ENCODE measurements around the gene ITPKA. TPM values are rescaled to one million over a fixed set of nuclear protein-coding genes. Genes with fewer than 3 reads are reported as not detected.
A peak's percentile ranks its signal among the peaks of the same experiment; 100 is the strongest.

ITPKA gene
- total RNA-seq, 2 donors from 2014 or later = 0.20 to 0.29 TPM

- Mint-ChIP-seq H3K4me1 (peaks cover 10% of the 10 kb centered on the region), H3K36me3 (ENCODE audit: low read depth) (no peaks in the 10 kb centered on the region), H3K4me3 (no peak overlapping the region), H3K27ac (no peak overlapping the region), H3K27me3 (no peaks in the 10 kb centered on the region)
- ATAC-seq = no peak
- DNase-seq = no peak
- no peaks in the 10 kb centered on the region for H3K9me3 ChIP-seq (ENCODE audit: control insufficient read depth, low read length, poor library complexity, severe bottlenecking)
Observed at GRCh38 chr15:41507820-41508290, 14.2 kb downstream of the ITPKA start.

- H3K9me3 ChIP-seq (ENCODE audit: control insufficient read depth, low read length, poor library complexity, severe bottlenecking) = no peaks in the 10 kb centered on the region
- Mint-ChIP-seq H3K4me1 (peaks cover 24% of the 10 kb centered on the region), H3K4me3 (peak overlapping the region; percentile 43), H3K27ac (no peak overlapping the region), H3K27me3 (no peaks in the 10 kb centered on the region), H3K36me3 (ENCODE audit: low read depth) (no peaks in the 10 kb centered on the region)
- DNase-seq (no peak), ATAC-seq (no peak)
Observed at GRCh38 chr15:41510728-41511127, 17.1 kb downstream of the ITPKA start.

GRCh38 chr15:41511331-41511898 is 17.7 kb downstream of the ITPKA start:
- DNase-seq (no peak), ATAC-seq (no peak)
- Mint-ChIP-seq H3K27me3 (no peaks in the 10 kb centered on the region), H3K4me1 (peaks cover 27% of the 10 kb centered on the region), H3K36me3 (ENCODE audit: low read depth) (no peaks in the 10 kb centered on the region), H3K4me3 (peak overlapping the region; percentile 89), H3K27ac (no peak overlapping the region)
- no peaks in the 10 kb centered on the region for H3K9me3 ChIP-seq (ENCODE audit: control insufficient read depth, low read length, poor library complexity, severe bottlenecking)

GRCh38 chr15:41511899-41512369 is 18.3 kb downstream of the ITPKA start:
- peak; percentile 24 for ATAC-seq
- Mint-ChIP-seq H3K27me3 (no peaks in the 10 kb centered on the region), H3K4me3 (peak overlapping the region; percentile 89), H3K4me1 (peaks cover 30% of the 10 kb centered on the region), H3K36me3 (ENCODE audit: low read depth) (no peaks in the 10 kb centered on the region), H3K27ac (peak overlapping the region; percentile 32)
- DNase-seq = peak in 1 of 3 donors; percentile 13
- H3K9me3 ChIP-seq (ENCODE audit: control insufficient read depth, low read length, poor library complexity, severe bottlenecking) = no peaks in the 10 kb centered on the region

DNA sequence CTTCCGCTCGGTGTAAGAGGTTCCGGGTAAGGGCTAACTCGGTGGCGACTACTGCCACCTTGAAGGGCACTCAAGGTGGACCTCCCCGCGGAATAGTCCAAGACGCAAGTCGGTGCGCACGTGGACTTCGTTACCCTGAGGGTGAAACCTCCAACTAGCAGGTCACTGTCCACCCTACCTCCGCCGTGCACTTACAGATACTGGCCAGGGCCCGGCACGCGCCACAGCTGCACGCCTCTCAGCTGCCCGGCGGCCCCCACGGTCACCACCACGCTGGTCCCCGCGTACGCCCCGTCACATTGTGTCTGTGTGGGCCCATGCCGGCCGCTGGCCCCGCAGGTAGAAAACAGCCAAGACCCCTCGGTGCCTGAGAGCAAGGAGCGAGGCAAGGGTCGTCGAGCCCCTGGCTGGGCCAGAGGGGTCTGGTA is 18.9 kb downstream of the ITPKA start:
- no peaks in the 10 kb centered on the region for H3K9me3 ChIP-seq (ENCODE audit: control insufficient read depth, low read length, poor library complexity, severe bottlenecking)
- DNase-seq (no peak), ATAC-seq (no peak)
- Mint-ChIP-seq H3K4me3 (peak overlapping the region; percentile 89), H3K36me3 (ENCODE audit: low read depth) (no peaks in the 10 kb centered on the region), H3K27me3 (no peaks in the 10 kb centered on the region), H3K4me1 (peaks cover 31% of the 10 kb centered on the region), H3K27ac (peak overlapping the region; percentile 84)

- Mint-ChIP-seq H3K4me1 (peaks cover 35% of the 10 kb centered on the region), H3K27me3 (no peaks in the 10 kb centered on the region), H3K27ac (peak overlapping the region; percentile 84), H3K36me3 (ENCODE audit: low read depth) (no peaks in the 10 kb centered on the region), H3K4me3 (peak overlapping the region; percentile 89)
- ATAC-seq (peak; percentile 26), DNase-seq (peak in 1 of 3 donors; percentile 22)
- no peaks in the 10 kb centered on the region for H3K9me3 ChIP-seq (ENCODE audit: control insufficient read depth, low read length, poor library complexity, severe bottlenecking)
Observed at GRCh38 chr15:41512940-41513505, 19.3 kb downstream of the ITPKA start.

DNA sequence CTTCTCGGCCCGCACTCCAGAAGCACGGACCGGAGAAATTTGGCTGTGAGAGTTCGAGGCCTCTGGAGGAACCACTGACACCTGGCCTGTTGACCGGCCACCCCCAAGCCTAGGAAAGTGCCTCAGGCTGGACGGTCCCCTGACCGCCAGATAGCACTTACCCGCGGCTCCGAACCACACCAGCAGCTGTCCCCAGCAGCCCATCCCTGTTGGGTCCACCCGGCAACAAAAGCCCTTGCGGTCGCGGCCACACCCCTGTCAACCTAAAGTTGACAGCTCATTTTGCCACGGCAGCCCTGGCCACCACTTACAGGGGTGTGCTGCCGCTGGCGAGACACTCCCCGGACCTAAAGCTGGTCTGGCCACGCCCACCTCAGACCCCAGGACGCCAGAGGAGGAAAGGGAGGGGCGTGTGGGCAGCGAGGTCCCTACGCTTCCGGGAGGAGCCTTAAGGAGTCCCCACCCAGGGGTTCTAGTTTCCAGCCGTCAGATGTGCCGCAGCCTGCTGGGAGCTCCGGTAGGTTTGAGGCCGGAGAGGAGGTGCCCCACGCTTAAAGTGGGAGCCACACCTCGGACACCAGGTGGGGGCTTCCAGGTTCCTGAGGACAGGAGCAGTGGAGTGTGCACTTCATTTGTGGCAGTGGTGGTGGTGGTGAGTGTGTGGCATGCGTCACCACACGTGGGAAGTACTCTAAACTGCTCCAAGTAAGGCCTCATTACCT is 20.0 kb downstream of the ITPKA start, which contains the start of gene LTK:
LTK (minus strand) TSS at position 322 of the 722 bp plus-strand sequence; CDS start at position 204, 118 bp downstream.
- Mint-ChIP-seq H3K27ac (peak within 1 kb of the TSS; percentile 84), H3K4me3 (peak within 1 kb of the TSS; percentile 89), H3K27me3 (no peaks in the 10 kb centered on the region), H3K4me1 (peaks cover 35% of the 10 kb centered on the region), H3K36me3 (ENCODE audit: low read depth) (no peaks in the 10 kb centered on the region)
- ATAC-seq (peak; percentile 38), DNase-seq (peak in 1 of 3 donors; percentile 17)
- no peaks in the 10 kb centered on the region for H3K9me3 ChIP-seq (ENCODE audit: control insufficient read depth, low read length, poor library complexity, severe bottlenecking)

- Mint-ChIP-seq H3K36me3 (ENCODE audit: low read depth) (peaks cover 3% of the 10 kb centered on the region), H3K27ac (peak overlapping the region; percentile 78), H3K27me3 (no peaks in the 10 kb centered on the region), H3K4me1 (peaks cover 34% of the 10 kb centered on the region), H3K4me3 (peak overlapping the region; percentile 34)
- H3K9me3 ChIP-seq (ENCODE audit: control insufficient read depth, low read length, poor library complexity, severe bottlenecking) = no peaks in the 10 kb centered on the region
- DNase-seq = no peak
- ATAC-seq = no peak
Observed at GRCh38 chr15:41517895-41518449, 24.3 kb downstream of the ITPKA start.

GRCh38 chr15:41520636-41521035 is 27.0 kb downstream of the ITPKA start:
- no peak for ATAC-seq
- no peaks in the 10 kb centered on the region for H3K27me3 Mint-ChIP-seq

DNA sequence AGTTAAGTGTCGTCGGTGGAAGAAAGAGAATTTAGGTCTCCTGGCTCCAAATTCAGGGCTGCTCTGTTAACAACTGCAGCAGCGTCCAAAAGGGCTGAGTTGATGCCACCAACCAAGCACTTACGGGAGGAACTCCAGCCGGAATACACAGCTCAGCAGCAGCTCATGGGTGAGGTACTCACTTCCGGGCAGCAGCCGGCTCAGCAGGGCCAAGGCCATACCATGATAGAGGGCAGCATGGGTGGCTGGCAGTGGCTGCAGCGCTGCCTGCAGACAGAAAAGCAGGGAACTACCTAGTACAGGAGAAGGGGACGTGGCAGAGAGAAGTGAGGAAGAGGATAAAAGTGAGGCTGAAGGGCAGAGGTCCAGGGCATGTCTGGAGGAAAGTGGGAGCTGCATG is 27.9 kb downstream of the ITPKA start:
- ATAC-seq = no peak
- Mint-ChIP-seq H3K4me1 (peaks cover 16% of the 10 kb centered on the region), H3K27me3 (no peaks in the 10 kb centered on the region), H3K36me3 (ENCODE audit: low read depth) (peaks cover 7% of the 10 kb centered on the region), H3K4me3 (no peak overlapping the region), H3K27ac (peak overlapping the region; percentile 89)
- H3K9me3 ChIP-seq (ENCODE audit: control insufficient read depth, low read length, poor library complexity, severe bottlenecking) = no peaks in the 10 kb centered on the region
- no peak for DNase-seq

More at GRCh38 chr15:41520636-41521035, 27.0 kb downstream of the ITPKA start:
- H3K9me3 ChIP-seq (ENCODE audit: control insufficient read depth, low read length, poor library complexity, severe bottlenecking) = no peaks in the 10 kb centered on the region
- Mint-ChIP-seq H3K27ac (no peak overlapping the region), H3K36me3 (ENCODE audit: low read depth) (peaks cover 5% of the 10 kb centered on the region), H3K4me3 (no peak overlapping the region), H3K4me1 (peaks cover 20% of the 10 kb centered on the region)
- DNase-seq = no peak

DNA sequence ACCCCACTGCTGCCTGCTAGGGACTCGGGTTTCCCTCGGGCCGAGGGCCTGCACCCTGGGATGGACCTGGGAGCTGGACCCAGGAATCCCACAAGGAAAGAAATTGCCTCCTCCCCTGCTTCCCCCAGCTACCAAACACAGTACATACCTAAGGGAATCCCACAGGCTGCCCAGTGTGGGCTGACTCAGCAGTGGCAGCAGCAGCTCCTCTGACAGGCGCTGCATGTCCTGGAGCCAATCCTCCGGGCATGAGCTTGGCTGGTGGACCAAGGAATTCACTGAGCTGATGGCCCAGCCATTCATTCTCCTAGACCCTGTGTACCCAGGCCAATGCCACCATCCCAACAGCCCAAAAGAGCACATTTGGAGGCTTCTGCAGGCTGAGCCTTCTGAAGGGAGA is 29.4 kb downstream of the ITPKA start:
- Mint-ChIP-seq H3K27me3 (no peaks in the 10 kb centered on the region), H3K27ac (peak overlapping the region; percentile 49), H3K4me1 (peaks cover 9% of the 10 kb centered on the region), H3K36me3 (ENCODE audit: low read depth) (peaks cover 7% of the 10 kb centered on the region), H3K4me3 (no peak overlapping the region)
- ATAC-seq (no peak), DNase-seq (no peak)
- H3K9me3 ChIP-seq (ENCODE audit: control insufficient read depth, low read length, poor library complexity, severe bottlenecking) = no peaks in the 10 kb centered on the region

DNA sequence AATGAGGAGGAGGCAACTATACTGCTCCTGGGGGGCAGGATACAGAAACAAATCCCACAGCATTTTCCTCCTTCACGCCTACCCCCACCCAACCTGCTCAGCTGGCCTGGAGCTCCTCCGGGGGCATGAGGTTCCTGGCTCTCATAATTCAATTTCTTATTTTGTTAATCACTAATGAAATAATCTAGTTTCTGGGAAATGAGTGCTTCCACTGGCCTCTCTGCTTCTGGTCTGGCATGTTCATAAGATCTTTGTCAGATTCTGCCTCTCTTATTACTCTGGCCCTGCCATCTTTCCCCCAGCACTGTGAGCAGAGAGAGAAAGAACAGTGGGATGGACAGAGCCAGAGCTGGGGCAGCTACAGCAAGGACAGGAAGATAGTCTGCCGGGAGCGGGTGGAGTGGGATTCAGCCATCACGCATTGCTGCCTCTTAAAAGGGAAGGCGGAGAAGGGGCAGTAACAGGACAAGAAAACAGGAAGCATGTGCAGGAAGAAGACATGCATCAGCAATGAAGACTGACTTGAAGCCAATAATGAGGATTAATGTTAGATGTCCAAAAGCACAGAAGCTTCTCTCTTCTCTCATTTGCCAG is 36.8 kb downstream of the ITPKA start:
- DNase-seq (no peak), ATAC-seq (no peak)
- Mint-ChIP-seq H3K4me1 (peaks cover 5% of the 10 kb centered on the region), H3K4me3 (no peak overlapping the region), H3K27me3 (no peaks in the 10 kb centered on the region), H3K27ac (peak overlapping the region; percentile 14), H3K36me3 (ENCODE audit: low read depth) (peaks cover 13% of the 10 kb centered on the region)
- H3K9me3 ChIP-seq (ENCODE audit: control insufficient read depth, low read length, poor library complexity, severe bottlenecking) = no peaks in the 10 kb centered on the region

- DNase-seq = no peak
- H3K36me3 Mint-ChIP-seq (ENCODE audit: low read depth) = peaks cover 5% of the 10 kb centered on the region
- H3K4me1 Mint-ChIP-seq = peaks cover 9% of the 10 kb centered on the region
Observed at GRCh38 chr15:41535544-41535943, 41.9 kb downstream of the ITPKA start.

More at GRCh38 chr15:41535544-41535943, 41.9 kb downstream of the ITPKA start:
- no peak for ATAC-seq
- Mint-ChIP-seq H3K27ac (no peak overlapping the region), H3K27me3 (no peaks in the 10 kb centered on the region), H3K4me3 (no peak overlapping the region)
- no peaks in the 10 kb centered on the region for H3K9me3 ChIP-seq (ENCODE audit: control insufficient read depth, low read length, poor library complexity, severe bottlenecking)

All from T-helper 17 cell (primary cell).